Activated CD4-positive, alpha-beta memory T cell treated with anti-CD3 and anti-CD28 coated beads, Interleukin-2, amount 10 ng/mL, durations not matched to agents 7 days and 5 days (primary cell): ENCODE data around the gene SLC35F6. TPM values are rescaled to one million over a fixed set of nuclear protein-coding genes. Genes with fewer than 3 reads are reported as not detected.
"Not testable (repeated sequence)": the region's sequence is repeated elsewhere in the genome, so short reads cannot be mapped to it uniquely, and the experiment has no call there.

Experiments used
- CTCF ChIA-PET: fragments of 350-600 bp; sonication (Branson Sonifier 250); formaldehyde crosslinking; loops from one replicate; lab custom pipeline; 2021; ENCODE audit warnings: antibody characterized with exemption, inconsistent platforms; lab: Charles Lee
- POLR2A ChIA-PET: fragments of 350-600 bp; sonication (Branson Sonifier 250); formaldehyde crosslinking; loops from one replicate; lab custom pipeline; 2021; ENCODE audit warnings: antibody characterized with exemption; lab: Charles Lee
- DNase-seq: peaks from one replicate; pipeline ENCODE4 v3.0.0-alpha.2; 2020
- H3K27ac Mint-ChIP-seq: one replicate; pipeline ENCODE4 v1.8.0; 2021; ENCODE audit warnings: mild to moderate bottlenecking, mixed read lengths
- H3K27me3 Mint-ChIP-seq: one replicate; pipeline ENCODE4 v1.8.0; 2021; ENCODE audit warnings: mixed read lengths
- H3K36me3 Mint-ChIP-seq: one replicate; pipeline ENCODE4 v1.8.0; 2021; ENCODE audit warnings: low read depth, mixed read lengths
- H3K4me1 Mint-ChIP-seq: one replicate; pipeline ENCODE4 v1.8.0; 2021; ENCODE audit warnings: mixed read lengths
- H3K4me3 Mint-ChIP-seq: one replicate; pipeline ENCODE4 v1.8.0; 2021; ENCODE audit warnings: mild to moderate bottlenecking, mixed read lengths
- H3K9me3 Mint-ChIP-seq: one replicate; pipeline ENCODE4 v1.8.0; 2021; ENCODE audit warnings: mixed read lengths
- total RNA-seq, 2 experiments: library from RNA; stranded (reverse); gene quantifications; one replicate each; pipeline ENCODE4 v1.2.3, GENCODE V29; 2021

The SLC35F6 gene
- total RNA-seq, 2 experiments from 2014 or later: 27.0 to 27.6 TPM

DNA sequence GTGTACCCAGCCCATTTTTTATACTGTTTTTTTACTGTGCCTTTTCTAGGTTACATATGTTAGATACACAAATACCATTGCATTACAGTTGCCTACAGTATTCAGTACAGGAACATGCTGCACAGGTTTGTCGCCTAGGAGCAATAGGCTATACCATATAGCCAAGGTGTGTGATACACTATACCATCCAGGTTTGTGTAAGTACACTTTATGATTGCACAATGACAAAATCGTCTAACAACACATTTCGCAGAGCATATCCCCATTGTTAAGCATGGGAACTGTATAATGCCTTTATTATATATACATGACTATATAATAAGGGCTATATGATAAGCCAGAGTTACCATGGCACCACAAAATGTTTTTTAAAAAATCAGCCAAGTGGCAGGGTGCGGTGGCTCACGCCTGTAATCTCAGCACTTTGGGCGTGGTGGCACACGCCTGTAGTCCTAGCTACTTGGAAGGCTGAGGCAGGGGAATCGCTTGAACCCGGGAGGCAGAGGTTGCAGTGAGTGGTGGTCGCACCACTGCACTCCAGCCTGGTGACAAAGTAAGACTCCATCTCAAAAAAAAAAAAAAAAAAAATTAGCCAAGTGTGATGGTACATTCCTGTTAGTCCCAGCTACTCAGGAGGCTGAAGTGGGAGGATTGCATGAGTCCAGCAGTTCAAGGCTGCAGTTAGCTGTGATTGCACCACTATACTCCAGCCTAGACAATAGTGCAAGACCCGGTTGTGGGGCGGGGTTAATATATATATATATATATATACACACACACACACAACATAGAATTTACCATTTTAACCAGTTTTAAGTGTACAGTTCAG, 19.0 kb downstream of the SLC35F6 start:
- peaks cover 40% of the 10 kb centered on the region for H3K36me3 Mint-ChIP-seq
- POLR2A ChIA-PET: interaction anchor here (0.6 to 3.5 kb wide), 5 partner anchors 8 to 922 kb away, joined by 4 to 16 read pairs (median 4); partner anchors contain the start of gene SLC35F6
- no peak overlapping the region for H3K4me3 Mint-ChIP-seq
- CTCF ChIA-PET: interaction anchor here (0.6 kb wide), 1 partner anchor 180 kb away, joined by 4 read pairs; no protein-coding TSS in a partner anchor
- no peak overlapping the region for H3K27ac Mint-ChIP-seq
- no peak for DNase-seq
- H3K9me3 Mint-ChIP-seq: no peaks in the 10 kb centered on the region
- H3K27me3 Mint-ChIP-seq: no peaks in the 10 kb centered on the region
- H3K4me1 Mint-ChIP-seq: peaks cover 22% of the 10 kb centered on the region

- H3K36me3 Mint-ChIP-seq: peaks cover 44% of the 10 kb centered on the region
- H3K4me1 Mint-ChIP-seq: peaks cover 36% of the 10 kb centered on the region
- POLR2A ChIA-PET: interaction anchor here (1.6 to 3.5 kb wide), 2 partner anchors 9 to 13 kb away, joined by 4 to 16 read pairs; no protein-coding TSS in a partner anchor
- H3K27me3 Mint-ChIP-seq: no peaks in the 10 kb centered on the region
- DNase-seq: no peak
- CTCF ChIA-PET: no interaction called here
- H3K4me3 Mint-ChIP-seq: peak overlapping the region; percentile 74
- peaks cover 2% of the 10 kb centered on the region for H3K9me3 Mint-ChIP-seq
- H3K27ac Mint-ChIP-seq: peak overlapping the region; percentile 72
These were observed 20.6 kb downstream of the SLC35F6 start for GRCh38 chr2:26784570-26785234.

- DNase-seq: peak; percentile 97
- peaks cover 44% of the 10 kb centered on the region for H3K36me3 Mint-ChIP-seq
- no peaks in the 10 kb centered on the region for H3K27me3 Mint-ChIP-seq
- peaks cover 40% of the 10 kb centered on the region for H3K4me1 Mint-ChIP-seq
- H3K9me3 Mint-ChIP-seq: peaks cover 6% of the 10 kb centered on the region
- peak within 1 kb of the TSS; percentile 84 for H3K27ac Mint-ChIP-seq
- ChIA-PET CTCF (interaction anchor here (1.0 to 1.8 kb wide), 2 partner anchors 15 to 137 kb away, joined by 3 to 4 read pairs; no protein-coding TSS in a partner anchor), POLR2A (interaction anchor here (1.0 to 5.3 kb wide), 6 partner anchors 9 to 585 kb away, joined by 3 to 84 read pairs (median 5); partner anchors contain the start of genes SLC35F6, SNX17 and TMEM214)
- peak within 1 kb of the TSS; percentile 95 for H3K4me3 Mint-ChIP-seq
These were observed 21.5 kb downstream of the SLC35F6 start, which contains the start of gene CENPA for GRCh38 chr2:26785431-26786206. TSS of gene CENPA (plus strand) at chr2:26786056. CDS start at chr2:26786197, 141 bp downstream.

- peak overlapping the region; percentile 95 for H3K4me3 Mint-ChIP-seq
- H3K36me3 Mint-ChIP-seq: peaks cover 47% of the 10 kb centered on the region
- POLR2A ChIA-PET: interaction anchor here (0.7 to 5.3 kb wide), 13 partner anchors 9 to 584 kb away, joined by 3 to 84 read pairs (median 4); partner anchors contain the start of genes ADGRF3, MPV17, SLC35F6 and SNX17
- CTCF ChIA-PET: interaction anchor here (0.6 to 1.8 kb wide), 4 partner anchors 16 to 226 kb away, joined by 3 to 4 read pairs (median 4); no protein-coding TSS in a partner anchor
- H3K4me1 Mint-ChIP-seq: peaks cover 40% of the 10 kb centered on the region
- peaks cover 9% of the 10 kb centered on the region for H3K9me3 Mint-ChIP-seq
- DNase-seq: peak; percentile 41
- H3K27ac Mint-ChIP-seq: peak overlapping the region; percentile 84
- no peaks in the 10 kb centered on the region for H3K27me3 Mint-ChIP-seq
These were observed 22.3 kb downstream of the SLC35F6 start for GRCh38 chr2:26786207-26787028.

GRCh38 chr2:26792720-26793119, 28.6 kb downstream of the SLC35F6 start:
- ChIA-PET POLR2A (no interaction called here), CTCF (no interaction called here)
- Mint-ChIP-seq H3K27ac (no peak overlapping the region), H3K4me3 (no peak overlapping the region), H3K27me3 (no peaks in the 10 kb centered on the region), H3K36me3 (peaks cover 84% of the 10 kb centered on the region), H3K4me1 (peaks cover 22% of the 10 kb centered on the region), H3K9me3 (peaks cover 9% of the 10 kb centered on the region)
- no peak for DNase-seq

- H3K9me3 Mint-ChIP-seq: peaks cover 9% of the 10 kb centered on the region
- H3K36me3 Mint-ChIP-seq: peaks cover 81% of the 10 kb centered on the region
- DNase-seq: no peak
- H3K27me3 Mint-ChIP-seq: no peaks in the 10 kb centered on the region
- CTCF ChIA-PET: no interaction called here
- peaks cover 14% of the 10 kb centered on the region for H3K4me1 Mint-ChIP-seq
- no peak overlapping the region for H3K4me3 Mint-ChIP-seq
- POLR2A ChIA-PET: no interaction called here
- no peak overlapping the region for H3K27ac Mint-ChIP-seq
These were observed 29.4 kb downstream of the SLC35F6 start for GRCh38 chr2:26793518-26793917.

- H3K27ac Mint-ChIP-seq, H3K9me3 Mint-ChIP-seq, H3K4me3 Mint-ChIP-seq, DNase-seq, H3K27me3 Mint-ChIP-seq, POLR2A ChIA-PET, H3K4me1 Mint-ChIP-seq, CTCF ChIA-PET: not testable (repeated sequence)
- peaks cover 68% of the 10 kb centered on the region for H3K36me3 Mint-ChIP-seq
These were observed 31.1 kb downstream of the SLC35F6 start for GRCh38 chr2:26795135-26795534.

DNA sequence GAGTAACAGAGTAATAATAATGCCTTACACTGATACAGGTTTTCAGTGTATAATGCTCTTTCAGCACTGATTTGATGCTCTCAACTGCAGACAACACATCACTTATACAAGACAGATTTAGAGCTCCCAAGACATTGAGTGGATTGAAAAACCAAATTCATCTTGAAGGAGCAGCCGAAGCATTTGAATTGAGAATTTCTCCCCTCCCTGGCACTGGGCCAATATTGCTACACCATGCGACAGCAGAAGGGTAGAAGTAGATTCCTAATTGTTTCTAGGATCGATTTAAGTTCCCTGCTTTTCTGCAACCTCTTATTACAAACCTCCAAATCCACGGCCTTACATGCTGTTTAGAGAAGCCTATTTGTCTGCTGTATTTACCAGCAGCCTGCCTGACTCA, 37.2 kb downstream of the SLC35F6 start:
- ChIA-PET CTCF (no interaction called here), POLR2A (no interaction called here)
- H3K4me1 Mint-ChIP-seq: no peaks in the 10 kb centered on the region
- H3K27ac Mint-ChIP-seq: no peak overlapping the region
- H3K4me3 Mint-ChIP-seq: no peak overlapping the region
- no peak for DNase-seq
- H3K9me3 Mint-ChIP-seq: no peaks in the 10 kb centered on the region
- peaks cover 32% of the 10 kb centered on the region for H3K36me3 Mint-ChIP-seq
- no peaks in the 10 kb centered on the region for H3K27me3 Mint-ChIP-seq

DNA sequence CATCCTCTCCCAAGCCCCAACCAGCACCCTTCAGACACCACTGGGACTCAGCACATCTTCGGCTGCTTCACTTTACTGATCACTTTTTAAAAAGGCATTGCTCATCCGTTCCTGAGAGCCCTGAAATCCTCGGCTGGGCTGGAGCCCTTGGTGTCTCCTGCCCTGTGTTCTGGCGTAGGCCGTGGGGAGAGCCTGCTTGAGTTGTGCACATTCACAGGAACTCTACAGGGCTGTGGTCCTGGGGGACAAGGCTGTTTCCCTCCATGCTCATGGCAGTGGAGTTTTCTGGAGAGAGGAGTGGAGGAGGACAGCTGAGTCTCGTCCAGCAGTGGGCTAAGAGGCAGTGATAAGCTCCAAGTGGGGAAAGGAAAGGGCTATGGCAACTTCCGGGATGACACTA, 37.7 kb downstream of the SLC35F6 start:
- Mint-ChIP-seq H3K4me1 (no peaks in the 10 kb centered on the region), H3K27me3 (no peaks in the 10 kb centered on the region), H3K4me3 (no peak overlapping the region), H3K36me3 (peaks cover 27% of the 10 kb centered on the region), H3K9me3 (no peaks in the 10 kb centered on the region), H3K27ac (no peak overlapping the region)
- ChIA-PET CTCF (no interaction called here), POLR2A (no interaction called here)
- DNase-seq: no peak

GRCh38 chr2:26805241-26805676, 41.2 kb downstream of the SLC35F6 start:
- H3K27me3 Mint-ChIP-seq: peaks cover 2% of the 10 kb centered on the region
- POLR2A ChIA-PET: no interaction called here
- H3K4me3 Mint-ChIP-seq: no peak overlapping the region
- CTCF ChIA-PET: no interaction called here
- peaks cover 10% of the 10 kb centered on the region for H3K36me3 Mint-ChIP-seq
- DNase-seq: no peak
- H3K9me3 Mint-ChIP-seq: no peaks in the 10 kb centered on the region
- H3K27ac Mint-ChIP-seq: no peak overlapping the region
- peaks cover 7% of the 10 kb centered on the region for H3K4me1 Mint-ChIP-seq

GRCh38 chr2:26807788-26808460, 43.8 kb downstream of the SLC35F6 start:
- Mint-ChIP-seq H3K36me3 (no peaks in the 10 kb centered on the region), H3K4me3 (no peak overlapping the region), H3K9me3 (no peaks in the 10 kb centered on the region), H3K27me3 (peaks cover 6% of the 10 kb centered on the region), H3K4me1 (peaks cover 8% of the 10 kb centered on the region), H3K27ac (no peak overlapping the region)
- POLR2A ChIA-PET: no interaction called here
- DNase-seq: no peak
- CTCF ChIA-PET: no interaction called here
